HepG2 (cell line): Measurements from ENCODE around the gene AARSD1. TPM values are rescaled to one million over a fixed set of nuclear protein-coding genes. Genes with fewer than 3 reads are reported as not detected.

Experiments used
- ARID5B ChIP-seq: IDR thresholded peaks from 2 replicates; pipeline ENCODE4 v1.4.0; 2020; ENCODE audit warnings: mild to moderate bottlenecking, missing genetic modification reagents
- ARNT ChIP-seq: fragments of 450-650 bp; IDR thresholded peaks from 2 replicates; pipeline ENCODE4 v1.6.1; 2017
- HNF4A ChIP-seq: sonication (generic); formaldehyde crosslinking; IDR thresholded peaks from 2 replicates; pipeline ENCODE4 v1.4.0; 2020; ENCODE audit warnings: missing genetic modification reagents
- KAT7 ChIP-seq: IDR thresholded peaks from 2 replicates; pipeline ENCODE4 v1.6.1; 2018; ENCODE audit warnings: borderline replicate concordance, missing compliant biosample characterization
- KLF16 ChIP-seq, 2 experiments: sonication (generic) in 1 of 2; formaldehyde crosslinking in 1 of 2; IDR thresholded peaks; 2 replicates each; pipeline versions ENCODE4 v1.6.1 to v1.8.0; 2016 to 2023; ENCODE audit warnings: missing genetic modification reagents in 2 of 2, missing compliant biosample characterization in 1 of 2
- MLLT10 ChIP-seq: sonication (generic); formaldehyde crosslinking; IDR thresholded peaks from 2 replicates; pipeline ENCODE4 v1.4.0; 2020; ENCODE audit warnings: missing genetic modification reagents
- RBM39 ChIP-seq: fragments of 200-400 bp; formaldehyde crosslinking; IDR thresholded peaks from one replicate; pipeline ENCODE4 v1.6.1; 2018; ENCODE audit warnings: antibody characterized with exemption, mild to moderate bottlenecking, low read depth, low read length; ENCODE audit not compliant: poor library complexity, severe bottlenecking
- SIX1 ChIP-seq: sonication (generic); formaldehyde crosslinking; IDR thresholded peaks from 2 replicates; pipeline ENCODE4 v1.4.0; 2020; ENCODE audit warnings: missing genetic modification reagents, borderline replicate concordance
- TCF7 ChIP-seq: sonication (generic); IDR thresholded peaks from 2 replicates; pipeline ENCODE4 v1.6.1; 2016; ENCODE audit warnings: antibody characterized with exemption, low read depth
- TRIM24 ChIP-seq: sonication (generic); formaldehyde crosslinking; IDR thresholded peaks from 2 replicates; pipeline ENCODE4 v1.8.0; 2022; ENCODE audit warnings: mild to moderate bottlenecking, missing genetic modification reagents
- ZFP82 ChIP-seq: sonication (generic); formaldehyde crosslinking; IDR thresholded peaks from 2 replicates; pipeline ENCODE4 v1.5.1; 2020; ENCODE audit warnings: mild to moderate bottlenecking, missing genetic modification reagents, borderline replicate concordance
- ZNF30 ChIP-seq: sonication (generic); formaldehyde crosslinking; IDR thresholded peaks from 2 replicates; pipeline ENCODE4 v1.5.0; 2020; ENCODE audit warnings: mild to moderate bottlenecking, missing genetic modification reagents
- ZNF674 ChIP-seq: sonication (generic); formaldehyde crosslinking; IDR thresholded peaks from 2 replicates; pipeline ENCODE4 v1.5.0; 2020; ENCODE audit warnings: low read depth, mild to moderate bottlenecking, missing genetic modification reagents
- ZNF709 ChIP-seq: sonication (generic); formaldehyde crosslinking; IDR thresholded peaks from 2 replicates; pipeline ENCODE4 v1.5.0; 2020; ENCODE audit warnings: mild to moderate bottlenecking, missing genetic modification reagents
- ZNF878 ChIP-seq: sonication (generic); formaldehyde crosslinking; IDR thresholded peaks from 2 replicates; pipeline ENCODE4 v1.8.1; 2023; ENCODE audit warnings: mild to moderate bottlenecking, missing genetic modification reagents, moderate library complexity
- polyA plus RNA-seq, 8 experiments: library from polyadenylated mRNA; depleted of rRNA in 3 of 8; stranded (reverse) in 7 of 8; unstranded in 1 of 8; fragments of >200 nt; fragmentation: Illumina TruSeq in 4 of 8; extraction: Trizol in 4 of 8; gene quantifications; 2 replicates each; pipeline versions ENCODE4 v1.2.1 to v1.2.3, GENCODE V29; 2011 to 2016; ENCODE audit warnings: low read depth in 4 of 8, missing spikeins in 1 of 8, mixed read lengths in 1 of 8; ENCODE audit not compliant: insufficient read depth in 1 of 8
- total RNA-seq, 5 experiments: library from RNA; depleted of rRNA; stranded (reverse); fragments of >200 nt; fragmentation: Illumina TruSeq; extraction: Trizol; gene quantifications; 2 replicates each; pipeline ENCODE4 v1.2.3, GENCODE V29; 2016; ENCODE audit warnings: low read depth in 1 of 5
- TF ChIP-seq, protein P1 (sequence below): sonication (generic); formaldehyde crosslinking; IDR thresholded peaks from 2 replicates; pipeline ENCODE4 v1.4.0; 2020; ENCODE audit warnings: missing genetic modification reagents
- TF ChIP-seq, protein P2 (sequence below): sonication (generic); formaldehyde crosslinking; IDR thresholded peaks from 2 replicates; pipeline ENCODE4 v1.5.1; 2020; ENCODE audit warnings: missing genetic modification reagents, mild to moderate bottlenecking, borderline replicate concordance
- TF ChIP-seq, protein P3 (sequence below): sonication (generic); formaldehyde crosslinking; IDR thresholded peaks from 2 replicates; pipeline ENCODE4 v1.4.0; 2020; ENCODE audit warnings: missing genetic modification reagents, borderline replicate concordance

AARSD1 gene
- total and polyA plus RNA-seq, 2 of the 13 experiments (the other 11 are each of a cell fraction or from before 2014, with no cell fraction given), result 24.7 to 29.3 TPM

- TF ChIP-seq, protein P1, sequence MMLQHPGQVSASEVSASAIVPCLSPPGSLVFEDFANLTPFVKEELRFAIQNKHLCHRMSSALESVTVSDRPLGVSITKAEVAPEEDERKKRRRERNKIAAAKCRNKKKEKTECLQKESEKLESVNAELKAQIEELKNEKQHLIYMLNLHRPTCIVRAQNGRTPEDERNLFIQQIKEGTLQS, result 0 out of 2 replicates have a peak, but pooled peaks have one; percentile 6
- TF ChIP-seq HNF4A (CRISPR knock-in tag) (peak; percentile 93), ZNF30 (CRISPR knock-in tag) (no peak), TRIM24 (CRISPR knock-in tag) (no peak), RBM39 (no peak), ARNT (no peak), ZNF709 (CRISPR knock-in tag) (no peak), KLF16 (CRISPR knock-in tag; IDR thresholded peaks at IDR 0.05) (no peak), ZNF674 (CRISPR knock-in tag) (no peak), ZNF878 (CRISPR knock-in tag) (peak; percentile 34; the same call in 1 of the 2 replicates), ARID5B (CRISPR knock-in tag) (peak; percentile 93), SIX1 (CRISPR knock-in tag) (peak; percentile 57; the same call in 1 of the 2 replicates), TCF7 (peak; percentile 67; the same call in 1 of the 2 replicates), ZFP82 (CRISPR knock-in tag) (no peak), KAT7 (CRISPR knock-in tag) (no peak; the same call in 1 of the 2 replicates), MLLT10 (CRISPR knock-in tag) (no peak)
- TF ChIP-seq, protein P2, sequence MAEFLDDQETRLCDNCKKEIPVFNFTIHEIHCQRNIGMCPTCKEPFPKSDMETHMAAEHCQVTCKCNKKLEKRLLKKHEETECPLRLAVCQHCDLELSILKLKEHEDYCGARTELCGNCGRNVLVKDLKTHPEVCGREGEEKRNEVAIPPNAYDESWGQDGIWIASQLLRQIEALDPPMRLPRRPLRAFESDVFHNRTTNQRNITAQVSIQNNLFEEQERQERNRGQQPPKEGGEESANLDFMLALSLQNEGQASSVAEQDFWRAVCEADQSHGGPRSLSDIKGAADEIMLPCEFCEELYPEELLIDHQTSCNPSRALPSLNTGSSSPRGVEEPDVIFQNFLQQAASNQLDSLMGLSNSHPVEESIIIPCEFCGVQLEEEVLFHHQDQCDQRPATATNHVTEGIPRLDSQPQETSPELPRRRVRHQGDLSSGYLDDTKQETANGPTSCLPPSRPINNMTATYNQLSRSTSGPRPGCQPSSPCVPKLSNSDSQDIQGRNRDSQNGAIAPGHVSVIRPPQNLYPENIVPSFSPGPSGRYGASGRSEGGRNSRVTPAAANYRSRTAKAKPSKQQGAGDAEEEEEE (CRISPR knock-in tag), result peak; percentile 14; the same call in 1 of the 2 replicates
- TF ChIP-seq, protein P3, sequence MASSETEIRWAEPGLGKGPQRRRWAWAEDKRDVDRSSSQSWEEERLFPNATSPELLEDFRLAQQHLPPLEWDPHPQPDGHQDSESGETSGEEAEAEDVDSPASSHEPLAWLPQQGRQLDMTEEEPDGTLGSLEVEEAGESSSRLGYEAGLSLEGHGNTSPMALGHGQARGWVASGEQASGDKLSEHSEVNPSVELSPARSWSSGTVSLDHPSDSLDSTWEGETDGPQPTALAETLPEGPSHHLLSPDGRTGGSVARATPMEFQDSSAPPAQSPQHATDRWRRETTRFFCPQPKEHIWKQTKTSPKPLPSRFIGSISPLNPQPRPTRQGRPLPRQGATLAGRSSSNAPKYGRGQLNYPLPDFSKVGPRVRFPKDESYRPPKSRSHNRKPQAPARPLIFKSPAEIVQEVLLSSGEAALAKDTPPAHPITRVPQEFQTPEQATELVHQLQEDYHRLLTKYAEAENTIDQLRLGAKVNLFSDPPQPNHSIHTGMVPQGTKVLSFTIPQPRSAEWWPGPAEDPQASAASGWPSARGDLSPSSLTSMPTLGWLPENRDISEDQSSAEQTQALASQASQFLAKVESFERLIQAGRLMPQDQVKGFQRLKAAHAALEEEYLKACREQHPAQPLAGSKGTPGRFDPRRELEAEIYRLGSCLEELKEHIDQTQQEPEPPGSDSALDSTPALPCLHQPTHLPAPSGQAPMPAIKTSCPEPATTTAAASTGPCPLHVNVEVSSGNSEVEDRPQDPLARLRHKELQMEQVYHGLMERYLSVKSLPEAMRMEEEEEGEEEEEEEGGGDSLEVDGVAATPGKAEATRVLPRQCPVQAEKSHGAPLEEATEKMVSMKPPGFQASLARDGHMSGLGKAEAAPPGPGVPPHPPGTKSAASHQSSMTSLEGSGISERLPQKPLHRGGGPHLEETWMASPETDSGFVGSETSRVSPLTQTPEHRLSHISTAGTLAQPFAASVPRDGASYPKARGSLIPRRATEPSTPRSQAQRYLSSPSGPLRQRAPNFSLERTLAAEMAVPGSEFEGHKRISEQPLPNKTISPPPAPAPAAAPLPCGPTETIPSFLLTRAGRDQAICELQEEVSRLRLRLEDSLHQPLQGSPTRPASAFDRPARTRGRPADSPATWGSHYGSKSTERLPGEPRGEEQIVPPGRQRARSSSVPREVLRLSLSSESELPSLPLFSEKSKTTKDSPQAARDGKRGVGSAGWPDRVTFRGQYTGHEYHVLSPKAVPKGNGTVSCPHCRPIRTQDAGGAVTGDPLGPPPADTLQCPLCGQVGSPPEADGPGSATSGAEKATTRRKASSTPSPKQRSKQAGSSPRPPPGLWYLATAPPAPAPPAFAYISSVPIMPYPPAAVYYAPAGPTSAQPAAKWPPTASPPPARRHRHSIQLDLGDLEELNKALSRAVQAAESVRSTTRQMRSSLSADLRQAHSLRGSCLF (CRISPR knock-in tag), result no peak
Observed at GRCh38 chr17:43010667-43011308, 46.5 kb upstream of the AARSD1 start (continued).
